Stimulated activated memory B cell treated with anti-CD40 and anti-IgM and Interleukin-4, amounts not matched to agents 10 μg/mL and 1 μg/mL and 100 μg/mL, for 72 hours (primary cell): ENCODE measurements around the gene SNCB.

Source experiments
- ATAC-seq: fragments of 150-1000 bp; cut with Tn5 transposase; 2 replicates; pipeline ENCODE4 v1.10.0; 2021
- H3K27ac Mint-ChIP-seq: one replicate; pipeline ENCODE4 v1.8.0; 2022; ENCODE audit warnings: mild to moderate bottlenecking, mixed read lengths
- H3K27me3 Mint-ChIP-seq: one replicate; pipeline ENCODE4 v1.8.0; 2022; ENCODE audit warnings: mixed read lengths
- H3K36me3 Mint-ChIP-seq: one replicate; pipeline ENCODE4 v1.8.0; 2022; ENCODE audit warnings: mixed read lengths
- H3K4me1 Mint-ChIP-seq: one replicate; pipeline ENCODE4 v1.8.0; 2022; ENCODE audit warnings: mixed read lengths
- H3K4me3 Mint-ChIP-seq: one replicate; pipeline ENCODE4 v1.8.0; 2022; ENCODE audit warnings: mild to moderate bottlenecking, moderate library complexity, mixed read lengths
- H3K9me3 Mint-ChIP-seq: one replicate; pipeline ENCODE4 v1.8.0; 2022; ENCODE audit warnings: mixed read lengths

The SNCB gene

GRCh38 chr5:176653401-176654385 lies 23.4 kb upstream of the SNCB start:
- H3K27ac Mint-ChIP-seq = peak overlapping the region; percentile 11
- H3K9me3 Mint-ChIP-seq = no peaks in the 10 kb centered on the region
- H3K4me1 Mint-ChIP-seq = peaks cover 64% of the 10 kb centered on the region
- no peak overlapping the region for H3K4me3 Mint-ChIP-seq
- ATAC-seq = peak; percentile 67
- peaks cover 9% of the 10 kb centered on the region for H3K36me3 Mint-ChIP-seq
- no peaks in the 10 kb centered on the region for H3K27me3 Mint-ChIP-seq

GRCh38 chr5:176652136-176652535 lies 21.8 kb upstream of the SNCB start:
- no peaks in the 10 kb centered on the region for H3K9me3 Mint-ChIP-seq
- H3K4me1 Mint-ChIP-seq = peaks cover 58% of the 10 kb centered on the region
- no peak overlapping the region for H3K27ac Mint-ChIP-seq
- peaks cover 9% of the 10 kb centered on the region for H3K36me3 Mint-ChIP-seq
- no peak for ATAC-seq
- no peak overlapping the region for H3K4me3 Mint-ChIP-seq
- no peaks in the 10 kb centered on the region for H3K27me3 Mint-ChIP-seq

- Mint-ChIP-seq H3K4me3 (no peak overlapping the region), H3K9me3 (no peaks in the 10 kb centered on the region)
These were observed 21.2 kb upstream of the SNCB start for GRCh38 chr5:176651472-176651980.

GRCh38 chr5:176650354-176650884 lies 20.1 kb upstream of the SNCB start:
- Mint-ChIP-seq H3K36me3 (peaks cover 9% of the 10 kb centered on the region), H3K4me1 (peaks cover 69% of the 10 kb centered on the region), H3K27ac (peak overlapping the region; percentile 2), H3K9me3 (no peaks in the 10 kb centered on the region), H3K27me3 (no peaks in the 10 kb centered on the region), H3K4me3 (no peak overlapping the region)
- ATAC-seq = no peak

More at GRCh38 chr5:176651472-176651980, 21.2 kb upstream of the SNCB start:
- Mint-ChIP-seq H3K27ac (no peak overlapping the region), H3K27me3 (no peaks in the 10 kb centered on the region), H3K4me1 (peaks cover 62% of the 10 kb centered on the region), H3K36me3 (peaks cover 9% of the 10 kb centered on the region)
- no peak for ATAC-seq

GRCh38 chr5:176648474-176649194 lies 18.3 kb upstream of the SNCB start:
- H3K27me3 Mint-ChIP-seq = peaks cover 3% of the 10 kb centered on the region
- ATAC-seq = no peak
- H3K27ac Mint-ChIP-seq = peak overlapping the region; percentile 90
- H3K4me3 Mint-ChIP-seq = peak overlapping the region; percentile 79
- H3K4me1 Mint-ChIP-seq = peaks cover 64% of the 10 kb centered on the region
- H3K36me3 Mint-ChIP-seq = peaks cover 6% of the 10 kb centered on the region
- no peaks in the 10 kb centered on the region for H3K9me3 Mint-ChIP-seq

GRCh38 chr5:176647843-176648473 lies 17.6 kb upstream of the SNCB start:
- Mint-ChIP-seq H3K27ac (peak overlapping the region; percentile 90), H3K9me3 (no peaks in the 10 kb centered on the region), H3K27me3 (peaks cover 5% of the 10 kb centered on the region), H3K4me1 (peaks cover 57% of the 10 kb centered on the region), H3K4me3 (peak overlapping the region; percentile 79), H3K36me3 (no peaks in the 10 kb centered on the region)
- no peak for ATAC-seq

- Mint-ChIP-seq H3K4me3 (peak within 1 kb of the TSS; percentile 89), H3K36me3 (no peaks in the 10 kb centered on the region), H3K9me3 (no peaks in the 10 kb centered on the region), H3K27me3 (peaks cover 5% of the 10 kb centered on the region), H3K4me1 (peaks cover 50% of the 10 kb centered on the region), H3K27ac (peak within 1 kb of the TSS; percentile 90)
- peak; percentile 97 for ATAC-seq
These were observed 16.9 kb upstream of the SNCB start, which contains the start of gene TSPAN17 for GRCh38 chr5:176647030-176647842. TSS of gene TSPAN17 (plus strand) at chr5:176647484. CDS start at chr5:176647616, 132 bp downstream.

GRCh38 chr5:176646707-176647029 lies 16.3 kb upstream of the SNCB start:
- Mint-ChIP-seq H3K4me1 (peaks cover 44% of the 10 kb centered on the region), H3K4me3 (peak overlapping the region; percentile 89), H3K9me3 (no peaks in the 10 kb centered on the region), H3K27ac (peak overlapping the region; percentile 90), H3K27me3 (peaks cover 5% of the 10 kb centered on the region), H3K36me3 (no peaks in the 10 kb centered on the region)
- ATAC-seq = peak; percentile 1

GRCh38 chr5:176646049-176646706 lies 15.8 kb upstream of the SNCB start:
- peaks cover 39% of the 10 kb centered on the region for H3K4me1 Mint-ChIP-seq
- no peaks in the 10 kb centered on the region for H3K36me3 Mint-ChIP-seq
- H3K9me3 Mint-ChIP-seq = no peaks in the 10 kb centered on the region
- peak overlapping the region; percentile 90 for H3K27ac Mint-ChIP-seq
- H3K27me3 Mint-ChIP-seq = peaks cover 5% of the 10 kb centered on the region
- ATAC-seq = no peak
- peak overlapping the region; percentile 89 for H3K4me3 Mint-ChIP-seq

- peaks cover 5% of the 10 kb centered on the region for H3K27me3 Mint-ChIP-seq
- H3K9me3 Mint-ChIP-seq = no peaks in the 10 kb centered on the region
- H3K4me3 Mint-ChIP-seq = no peak overlapping the region
- H3K4me1 Mint-ChIP-seq = peaks cover 28% of the 10 kb centered on the region
- no peak for ATAC-seq
- H3K36me3 Mint-ChIP-seq = no peaks in the 10 kb centered on the region
- H3K27ac Mint-ChIP-seq = no peak overlapping the region
These were observed 14.7 kb upstream of the SNCB start for GRCh38 chr5:176644878-176645670.

- peaks cover 23% of the 10 kb centered on the region for H3K4me1 Mint-ChIP-seq
- H3K27me3 Mint-ChIP-seq = peaks cover 5% of the 10 kb centered on the region
- H3K4me3 Mint-ChIP-seq = no peak overlapping the region
- no peak overlapping the region for H3K27ac Mint-ChIP-seq
- no peaks in the 10 kb centered on the region for H3K36me3 Mint-ChIP-seq
- no peaks in the 10 kb centered on the region for H3K9me3 Mint-ChIP-seq
- ATAC-seq = no peak
These were observed 14.0 kb upstream of the SNCB start for GRCh38 chr5:176644294-176644693.

- Mint-ChIP-seq H3K36me3 (no peaks in the 10 kb centered on the region), H3K4me1 (peaks cover 17% of the 10 kb centered on the region), H3K4me3 (no peak overlapping the region), H3K9me3 (no peaks in the 10 kb centered on the region), H3K27me3 (peaks cover 5% of the 10 kb centered on the region), H3K27ac (no peak overlapping the region)
- ATAC-seq = no peak
These were observed 13.3 kb upstream of the SNCB start for GRCh38 chr5:176643491-176644219.
